GM12874 (cell line): ENCODE results near the gene RGL1.

Experiments
- TF ChIP-seq, protein P1 (sequence below): IDR thresholded peaks from 2 replicates; pipeline ENCODE4 v1.5.1; 2011; ENCODE audit warnings: low read depth, mild to moderate bottlenecking, control low read depth, low read length, moderate library complexity; ENCODE audit not compliant: insufficient read depth

RGL1 gene

DNA sequence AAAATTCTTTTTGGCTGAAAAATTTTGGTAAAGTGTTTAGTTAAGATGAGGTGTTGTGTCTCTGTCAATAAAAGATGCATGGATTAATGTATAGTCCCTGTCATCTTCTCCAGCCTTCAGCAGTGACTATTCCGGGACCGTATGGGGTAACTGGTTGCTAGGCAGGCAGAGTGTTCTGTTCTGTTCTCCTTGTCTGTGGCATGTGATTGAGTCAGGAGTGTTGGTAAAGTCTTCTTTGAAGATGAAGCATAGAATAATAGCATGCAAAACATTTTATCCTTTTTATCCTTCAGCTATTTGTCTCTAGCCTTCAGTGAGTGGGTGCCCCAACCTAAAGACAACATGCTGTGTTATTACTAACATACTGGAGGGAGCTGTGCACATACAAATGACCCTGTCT lies 74.6 kb downstream of the RGL1 start:
- TF ChIP-seq, protein P1, sequence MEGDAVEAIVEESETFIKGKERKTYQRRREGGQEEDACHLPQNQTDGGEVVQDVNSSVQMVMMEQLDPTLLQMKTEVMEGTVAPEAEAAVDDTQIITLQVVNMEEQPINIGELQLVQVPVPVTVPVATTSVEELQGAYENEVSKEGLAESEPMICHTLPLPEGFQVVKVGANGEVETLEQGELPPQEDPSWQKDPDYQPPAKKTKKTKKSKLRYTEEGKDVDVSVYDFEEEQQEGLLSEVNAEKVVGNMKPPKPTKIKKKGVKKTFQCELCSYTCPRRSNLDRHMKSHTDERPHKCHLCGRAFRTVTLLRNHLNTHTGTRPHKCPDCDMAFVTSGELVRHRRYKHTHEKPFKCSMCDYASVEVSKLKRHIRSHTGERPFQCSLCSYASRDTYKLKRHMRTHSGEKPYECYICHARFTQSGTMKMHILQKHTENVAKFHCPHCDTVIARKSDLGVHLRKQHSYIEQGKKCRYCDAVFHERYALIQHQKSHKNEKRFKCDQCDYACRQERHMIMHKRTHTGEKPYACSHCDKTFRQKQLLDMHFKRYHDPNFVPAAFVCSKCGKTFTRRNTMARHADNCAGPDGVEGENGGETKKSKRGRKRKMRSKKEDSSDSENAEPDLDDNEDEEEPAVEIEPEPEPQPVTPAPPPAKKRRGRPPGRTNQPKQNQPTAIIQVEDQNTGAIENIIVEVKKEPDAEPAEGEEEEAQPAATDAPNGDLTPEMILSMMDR, result no peak

DNA sequence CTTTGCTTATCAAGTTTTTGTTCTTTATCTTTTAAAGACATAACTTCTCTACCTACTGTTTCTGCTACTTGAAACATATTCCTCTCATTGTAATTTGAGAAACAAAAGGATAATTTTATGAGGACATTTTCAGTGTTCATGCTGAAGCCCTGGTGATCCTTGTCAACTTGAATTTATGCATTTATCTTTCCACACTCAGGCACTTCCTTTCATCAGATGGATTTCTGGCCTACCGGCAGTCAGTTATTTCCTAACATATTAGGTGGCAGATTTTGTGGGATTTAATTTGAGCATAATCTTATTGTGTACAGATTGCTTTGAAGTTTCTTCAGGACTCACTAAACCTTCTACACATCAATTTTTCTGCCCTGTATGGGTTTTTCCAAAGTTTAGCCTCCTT lies 75.0 kb downstream of the RGL1 start:
- TF ChIP-seq, protein P1, result no peak

DNA sequence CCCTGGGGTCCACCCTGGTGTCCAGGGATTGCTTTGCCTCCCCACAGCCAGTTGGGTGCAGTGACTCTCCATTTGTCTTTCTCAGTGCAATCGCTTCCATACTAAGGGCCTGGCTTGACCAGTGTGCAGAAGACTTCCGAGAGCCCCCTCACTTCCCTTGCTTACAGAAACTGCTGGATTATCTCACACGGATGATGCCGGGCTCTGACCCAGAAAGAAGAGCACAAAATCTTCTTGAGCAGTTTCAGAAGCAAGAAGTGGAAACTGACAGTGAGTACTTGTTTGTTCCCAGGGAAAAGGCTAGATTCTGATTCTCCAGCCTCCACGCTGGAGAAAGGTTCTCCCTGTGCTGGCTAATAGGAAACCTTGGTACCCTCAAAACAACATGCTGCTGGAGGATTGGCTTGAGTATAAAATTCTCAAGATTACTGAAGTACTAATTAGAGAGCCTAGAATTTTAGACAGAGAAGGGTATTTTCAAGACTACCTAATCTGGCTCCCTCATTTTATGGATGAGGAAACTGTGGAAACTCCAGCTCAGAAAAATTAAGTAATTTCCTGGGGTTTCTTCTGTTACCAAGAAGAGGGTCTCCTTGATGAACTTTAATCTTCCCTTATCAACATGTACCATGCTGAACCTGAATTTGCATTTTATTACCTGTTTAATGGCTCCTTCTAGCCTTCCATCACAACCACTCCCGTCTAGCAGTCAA lies 75.8 kb downstream of the RGL1 start:
- TF ChIP-seq, protein P1, result no peak

DNA sequence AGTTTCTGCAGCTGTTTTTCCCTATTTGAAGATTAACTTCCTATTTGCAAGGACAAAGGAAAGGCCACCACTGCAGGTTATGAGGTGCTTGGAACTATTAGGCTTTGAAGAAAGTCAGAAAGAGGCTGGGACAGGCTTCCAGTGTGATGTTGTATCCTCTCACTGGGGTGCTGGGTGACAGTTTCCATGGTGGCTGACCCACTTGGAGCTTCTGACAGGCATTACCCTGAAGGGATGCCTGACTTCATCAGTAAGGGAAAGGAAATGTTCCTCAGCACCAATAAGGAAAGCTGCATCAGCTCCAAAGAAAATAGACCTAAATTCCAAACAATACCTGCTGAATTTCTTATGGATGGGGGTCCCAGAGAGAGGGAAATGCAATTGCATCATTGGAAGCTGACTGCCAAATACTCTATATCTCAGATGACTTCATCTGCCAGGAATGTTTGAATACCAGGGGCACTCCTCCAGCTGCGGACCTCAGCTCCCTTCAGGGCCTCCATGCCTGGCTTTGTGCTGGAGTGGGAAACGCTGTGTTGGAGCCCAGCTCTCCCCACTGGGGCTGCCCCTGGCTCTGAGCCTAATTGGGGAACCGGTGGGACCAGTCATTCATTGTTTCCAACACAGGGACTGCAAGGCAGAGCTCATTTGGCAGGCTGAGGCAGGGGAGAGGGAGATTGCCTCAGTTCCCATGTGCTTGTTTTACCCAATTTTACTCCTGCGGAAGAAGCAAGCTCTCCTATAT lies 76.6 kb downstream of the RGL1 start:
- TF ChIP-seq, protein P1, result no peak

DNA sequence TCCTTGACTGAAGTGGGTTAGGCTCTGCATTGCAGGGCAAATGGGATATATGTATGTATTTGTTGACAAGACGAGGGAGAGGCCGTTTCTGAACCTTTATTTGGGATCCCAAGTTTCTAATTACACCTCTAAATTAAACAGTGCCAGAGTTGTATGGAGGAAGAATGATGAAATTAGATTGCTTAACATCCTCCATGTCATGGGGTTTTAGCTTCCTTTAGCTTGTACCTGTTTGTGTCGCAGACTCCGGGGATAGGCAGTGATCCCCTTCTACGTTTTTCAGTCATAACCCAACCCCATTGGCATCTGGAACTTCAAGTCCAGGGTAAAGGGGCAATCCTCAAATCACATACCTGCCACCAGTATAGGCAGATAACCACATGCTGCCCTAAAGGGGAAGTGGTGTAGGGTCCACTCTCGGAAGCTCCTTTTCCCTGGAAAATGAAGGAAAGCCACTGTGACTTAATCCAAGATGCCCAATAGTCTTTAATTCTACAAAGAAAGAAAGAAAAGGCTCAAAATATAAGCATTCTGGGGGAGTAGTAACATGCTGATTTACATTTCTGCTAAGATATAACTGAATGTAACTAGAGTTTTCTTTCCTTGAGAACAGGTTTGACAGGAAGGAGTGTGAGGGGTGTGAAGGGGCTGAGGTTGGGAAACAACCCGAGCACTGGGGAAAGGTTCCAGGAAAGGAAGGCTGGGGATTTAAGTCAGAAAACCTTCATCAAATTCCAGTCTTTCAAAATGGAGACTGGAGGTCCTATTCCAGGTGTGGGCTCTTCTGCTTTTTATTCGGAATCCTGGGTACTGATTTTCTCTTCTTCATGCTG lies 77.6 kb downstream of the RGL1 start:
- TF ChIP-seq, protein P1, result no peak

DNA sequence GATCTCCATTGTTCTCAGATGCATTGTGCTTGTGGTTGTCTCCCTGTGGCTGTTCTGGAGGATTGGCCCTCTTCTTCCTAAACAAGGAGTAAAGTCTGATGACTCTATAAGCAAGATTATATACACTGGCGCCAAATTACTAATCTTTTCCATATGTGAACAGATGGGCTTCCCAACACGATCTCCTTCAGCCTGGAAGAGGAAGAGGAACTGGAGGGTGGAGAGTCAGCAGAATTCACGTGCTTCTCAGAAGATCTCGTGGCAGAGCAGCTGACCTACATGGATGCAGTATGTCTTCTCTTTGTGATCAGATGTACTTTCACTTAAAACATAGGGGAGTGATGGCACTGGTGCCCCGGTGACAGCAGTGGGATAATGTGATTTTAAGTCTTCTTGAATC lies 78.7 kb downstream of the RGL1 start:
- TF ChIP-seq, protein P1, result no peak

DNA sequence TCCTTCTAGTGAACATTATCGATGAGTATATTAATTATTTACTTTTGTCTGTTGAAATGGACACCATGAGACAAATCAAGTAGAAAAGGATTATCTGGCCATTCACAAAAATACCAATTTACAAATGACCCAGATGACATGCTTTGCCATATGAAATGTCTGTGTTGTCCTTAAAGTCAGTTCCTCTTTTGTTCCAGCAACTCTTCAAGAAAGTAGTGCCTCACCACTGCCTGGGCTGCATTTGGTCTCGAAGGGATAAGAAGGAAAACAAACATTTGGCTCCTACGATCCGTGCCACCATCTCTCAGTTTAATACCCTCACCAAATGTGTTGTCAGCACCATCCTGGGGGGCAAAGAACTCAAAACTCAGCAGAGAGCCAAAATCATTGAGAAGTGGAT lies 79.6 kb downstream of the RGL1 start:
- TF ChIP-seq, protein P1, result no peak
